Testis (tissue), 5 donors: ENCODE data around the gene HNRNPA0. TPM values are rescaled to one million over a fixed set of nuclear protein-coding genes. Genes with fewer than 3 reads are reported as not detected.

Experiments
- DNase-seq: peaks from one replicate; pipeline ENCODE4 v3.0.0-alpha.2; 2019
- H3K27ac ChIP-seq, 2 donors: fragments of 200-600 bp; sonication (generic); one replicate each; pipeline ENCODE4 v1.5.1; 2019
- H3K27me3 ChIP-seq: fragments of 200-600 bp; sonication (generic); one replicate; pipeline ENCODE4 v1.5.1; 2019
- H3K36me3 ChIP-seq: fragments of 200-600 bp; sonication (generic); one replicate; pipeline ENCODE4 v1.5.1; 2017; ENCODE audit warnings: low read depth; ENCODE audit errors: missing control alignments
- H3K4me1 ChIP-seq: fragments of 200-600 bp; sonication (generic); one replicate; pipeline ENCODE4 v1.5.1; 2019
- H3K4me3 ChIP-seq, 2 donors: fragments of 200-600 bp; sonication (generic); one replicate each; pipeline ENCODE4 v1.5.1; 2017 to 2019
- H3K9me3 ChIP-seq: fragments of 200-600 bp; sonication (generic); one replicate; pipeline ENCODE4 v1.5.1; 2017
- POLR2A ChIP-seq: fragments of 450-650 bp; IDR thresholded peaks from one replicate; pipeline ENCODE4 v1.6.1; 2017; ENCODE audit warnings: antibody characterized with exemption, mild to moderate bottlenecking, moderate library complexity
- WGBS, 2 donors: methylation state at CpG; one replicate each; pipeline ENCODE4 v1.1.5; 2018; 5-methylcytosine and 5-hydroxymethylcytosine counted together
- intact Hi-C: fragments of 100-400 bp; cut with DNase I; formaldehyde crosslinking; loops from one replicate; pipeline ENCODE4 v1.15.1; 2023; ENCODE audit warnings: low total_unique reads
- long read RNA-seq, 2 donors: transcript quantifications; one replicate each; lab custom pipeline, GENCODE V29; 2026
- polyA plus RNA-seq: library from polyadenylated mRNA; stranded (reverse); fragments of 350-450 nt; fragmentation: Illumina TruSeq; extraction: RNeasy Lipid Tissue Mini Kit (QIAGEN cat#74804); gene quantifications from one replicate; pipeline ENCODE4 v1.2.3, GENCODE V29; 2014; ENCODE audit warnings: low read depth, low replicate concordance; ENCODE audit not compliant: insufficient read depth
- total RNA-seq, 2 donors: library from RNA; depleted of rRNA; stranded (reverse); fragments of >200 nt; gene quantifications; one replicate each; pipeline ENCODE4 v1.2.3, GENCODE V29; 2016
- TF ChIP-seq, protein P1 (sequence below), 3 experiments: fragments of 450-650 bp in 2 of 3; fragments of 200-600 bp in 1 of 3; sonication (generic) in 1 of 3; IDR thresholded peaks; one replicate each; pipeline ENCODE4 v1.5.1; 2016 to 2019; ENCODE audit warnings: antibody characterized with exemption in 3 of 3, mild to moderate bottlenecking in 2 of 3, moderate library complexity in 1 of 3

Gene HNRNPA0
- total RNA-seq = 10 to 100 TPM; 22.7 to 22.8 TPM
- 34.0 TPM for polyA plus RNA-seq
- long read RNA-seq, donor 1, full-length matches to known transcripts = 483 of 483 reads
- long read RNA-seq, donor 1, partial matches to known transcripts = 0 of 483 reads
- long read RNA-seq, donor 1, other reads (novel, unspliced or antisense) = 0 of 483 reads
- long read RNA-seq, donor 2, full-length matches to known transcripts = 227 of 227 reads
- long read RNA-seq, donor 2, partial matches to known transcripts = 0 of 227 reads
- long read RNA-seq, donor 2, other reads (novel, unspliced or antisense) = 0 of 227 reads

DNA sequence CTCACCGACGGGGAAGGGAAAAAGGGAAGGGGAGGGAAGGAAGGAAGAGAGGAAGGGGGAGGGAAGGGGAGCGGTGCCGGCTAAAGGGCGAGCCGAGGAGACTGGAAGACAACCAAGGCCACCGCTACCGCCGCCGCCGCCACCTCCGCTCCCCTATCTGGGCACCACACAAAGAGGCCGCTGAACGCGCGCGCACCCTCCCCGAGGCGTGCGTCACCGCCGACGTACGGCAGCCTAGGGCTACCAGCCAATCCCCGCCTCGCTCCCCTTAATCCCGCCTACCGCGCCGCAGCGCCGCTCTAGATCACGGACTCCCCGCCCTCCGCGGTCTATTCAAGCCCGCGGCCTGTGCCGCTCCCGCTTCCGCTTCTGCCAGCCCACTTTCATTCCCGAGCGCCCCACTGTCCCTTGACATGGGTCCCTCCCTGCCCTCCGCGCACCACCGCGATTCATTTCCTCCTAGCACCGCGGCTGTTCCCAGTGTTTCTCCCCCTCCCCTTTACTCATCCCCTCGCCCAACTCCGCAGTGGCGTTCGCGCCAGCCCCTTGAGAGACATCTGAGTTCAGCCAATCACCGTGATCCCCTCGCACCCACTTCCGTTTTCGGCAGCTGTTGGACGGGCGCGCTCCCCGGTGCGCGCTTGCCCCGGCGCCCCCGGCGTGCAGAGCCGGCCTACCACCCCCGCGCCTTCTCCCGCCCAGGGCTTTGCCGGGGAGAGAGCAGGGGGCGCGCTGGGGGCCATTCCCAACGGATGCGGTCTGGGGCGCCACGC lies at the start of gene HNRNPA0:
HNRNPA0 (minus strand) TSS at position 176 of the 773 bp plus-strand sequence. CDS start 297 bp downstream, outside the sequence.
- Histone ChIP-seq H3K4me3 (peak within 1 kb of the TSS; percentile 93 to 96), H3K4me1 (peaks cover 12% of the 10 kb centered on the region), H3K27ac (peak within 1 kb of the TSS; percentile 100), H3K9me3 (no peaks in the 10 kb centered on the region), H3K27me3 (no peaks in the 10 kb centered on the region), H3K36me3 (no peaks in the 10 kb centered on the region)
- intact Hi-C loops = no loop called here
- 0 to 1% methylated on average over 40 to 79 of the region's 79 CpGs for WGBS, 2 donors
- peak; percentile 97 for TF ChIP-seq POLR2A
- TF ChIP-seq, protein P1, sequence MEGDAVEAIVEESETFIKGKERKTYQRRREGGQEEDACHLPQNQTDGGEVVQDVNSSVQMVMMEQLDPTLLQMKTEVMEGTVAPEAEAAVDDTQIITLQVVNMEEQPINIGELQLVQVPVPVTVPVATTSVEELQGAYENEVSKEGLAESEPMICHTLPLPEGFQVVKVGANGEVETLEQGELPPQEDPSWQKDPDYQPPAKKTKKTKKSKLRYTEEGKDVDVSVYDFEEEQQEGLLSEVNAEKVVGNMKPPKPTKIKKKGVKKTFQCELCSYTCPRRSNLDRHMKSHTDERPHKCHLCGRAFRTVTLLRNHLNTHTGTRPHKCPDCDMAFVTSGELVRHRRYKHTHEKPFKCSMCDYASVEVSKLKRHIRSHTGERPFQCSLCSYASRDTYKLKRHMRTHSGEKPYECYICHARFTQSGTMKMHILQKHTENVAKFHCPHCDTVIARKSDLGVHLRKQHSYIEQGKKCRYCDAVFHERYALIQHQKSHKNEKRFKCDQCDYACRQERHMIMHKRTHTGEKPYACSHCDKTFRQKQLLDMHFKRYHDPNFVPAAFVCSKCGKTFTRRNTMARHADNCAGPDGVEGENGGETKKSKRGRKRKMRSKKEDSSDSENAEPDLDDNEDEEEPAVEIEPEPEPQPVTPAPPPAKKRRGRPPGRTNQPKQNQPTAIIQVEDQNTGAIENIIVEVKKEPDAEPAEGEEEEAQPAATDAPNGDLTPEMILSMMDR (IDR thresholded peaks at IDR 0.05) = peak in 2 of 3 experiments; percentile 6 to 8
- DNase-seq = peak; percentile 98

DNA sequence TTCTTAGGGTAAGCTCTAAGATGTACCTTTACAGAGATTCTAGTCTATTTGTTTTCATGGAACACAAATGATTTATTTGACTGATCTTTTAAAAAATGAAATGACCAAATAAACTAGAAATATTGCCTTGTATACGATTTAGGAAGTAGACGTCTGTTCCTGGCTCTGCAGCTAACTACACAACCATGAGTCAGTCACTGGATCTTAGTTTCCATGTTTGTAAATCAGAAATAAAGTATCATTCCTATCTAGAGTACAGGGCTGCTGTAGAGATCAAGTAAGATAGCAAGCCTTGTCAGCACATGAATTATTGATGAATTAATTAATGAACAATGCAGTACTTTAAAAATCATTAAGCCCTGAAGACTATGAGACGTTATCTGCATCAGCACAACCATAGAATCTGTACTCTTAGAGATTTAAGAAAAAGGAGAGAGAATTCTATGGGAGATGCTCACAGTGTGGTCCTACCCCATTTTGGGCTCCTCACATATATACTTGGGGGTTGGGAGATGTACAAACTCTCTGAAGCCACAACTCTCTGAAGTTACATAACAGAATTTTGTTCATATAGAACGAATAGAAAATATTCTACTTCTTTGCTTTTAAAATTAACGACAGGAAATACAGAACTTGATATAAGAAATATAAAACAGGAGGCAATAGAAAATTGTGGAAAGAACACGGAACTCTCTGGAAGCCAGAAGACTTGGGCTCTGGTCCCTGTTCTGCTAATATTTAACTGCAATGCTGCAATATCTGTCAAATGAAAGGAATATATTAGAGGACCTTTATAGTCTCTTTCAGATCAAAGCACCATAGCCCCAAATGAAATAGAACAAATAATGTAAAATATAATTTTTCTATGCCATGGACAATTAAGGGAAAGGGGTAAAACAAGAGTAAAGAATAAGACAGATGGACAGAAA lies 48.4 kb upstream of the HNRNPA0 start:
- no peaks in the 10 kb centered on the region for H3K36me3 ChIP-seq
- H3K27me3 ChIP-seq = no peaks in the 10 kb centered on the region
- no peaks in the 10 kb centered on the region for H3K9me3 ChIP-seq
- intact Hi-C loops = no loop called here
- H3K27ac ChIP-seq = no peak overlapping the region
- TF ChIP-seq, protein P1 (IDR thresholded peaks at IDR 0.05) = no peak
- no peak for TF ChIP-seq POLR2A
- H3K4me1 ChIP-seq = no peaks in the 10 kb centered on the region
- H3K4me3 ChIP-seq = no peak overlapping the region
- DNase-seq = no peak
- WGBS, 2 donors = 80 to 84% methylated on average over 6 of the region's 6 CpGs

DNA sequence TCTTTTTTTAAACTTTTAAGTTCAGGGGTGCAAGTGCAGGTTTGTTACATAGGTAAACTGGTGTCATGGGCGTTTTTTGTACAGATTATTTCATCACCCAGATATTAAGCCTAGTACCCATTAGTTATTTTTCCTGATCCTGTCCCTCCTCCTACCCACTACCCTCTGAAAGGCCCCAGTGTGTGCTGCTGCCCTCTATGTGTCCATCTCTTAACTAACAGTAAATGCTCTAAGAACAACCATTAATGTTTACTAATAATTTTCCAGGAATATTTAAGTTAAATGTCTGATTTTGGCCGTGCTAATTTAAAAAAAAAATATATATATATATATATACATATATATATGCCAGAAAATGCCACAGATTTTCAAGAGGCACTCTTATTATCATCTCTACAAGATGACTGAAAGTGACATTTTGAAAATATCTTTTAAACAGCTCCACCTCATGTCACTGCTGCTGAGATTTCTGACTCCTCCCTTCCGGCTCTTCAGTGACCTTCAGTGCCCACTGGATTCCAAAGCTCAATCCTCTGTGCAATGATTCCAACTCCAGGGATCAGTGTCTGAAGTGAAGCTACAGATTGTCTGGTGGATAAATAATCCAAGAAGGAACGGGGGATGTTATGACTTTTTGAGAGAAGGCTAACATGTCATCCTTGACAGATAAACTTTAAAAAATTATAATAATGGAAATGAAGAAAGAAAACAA lies 46.7 kb upstream of the HNRNPA0 start:
- H3K4me3 ChIP-seq = no peak overlapping the region
- no peaks in the 10 kb centered on the region for H3K4me1 ChIP-seq
- no peak for DNase-seq
- H3K27me3 ChIP-seq = no peaks in the 10 kb centered on the region
- WGBS, 2 donors = 72 to 76% methylated on average over 4 of the region's 4 CpGs
- TF ChIP-seq POLR2A = no peak
- TF ChIP-seq, protein P1 (IDR thresholded peaks at IDR 0.05) = no peak
- no peaks in the 10 kb centered on the region for H3K9me3 ChIP-seq
- no peaks in the 10 kb centered on the region for H3K36me3 ChIP-seq
- H3K27ac ChIP-seq = no peak overlapping the region
- intact Hi-C loops = no loop called here

DNA sequence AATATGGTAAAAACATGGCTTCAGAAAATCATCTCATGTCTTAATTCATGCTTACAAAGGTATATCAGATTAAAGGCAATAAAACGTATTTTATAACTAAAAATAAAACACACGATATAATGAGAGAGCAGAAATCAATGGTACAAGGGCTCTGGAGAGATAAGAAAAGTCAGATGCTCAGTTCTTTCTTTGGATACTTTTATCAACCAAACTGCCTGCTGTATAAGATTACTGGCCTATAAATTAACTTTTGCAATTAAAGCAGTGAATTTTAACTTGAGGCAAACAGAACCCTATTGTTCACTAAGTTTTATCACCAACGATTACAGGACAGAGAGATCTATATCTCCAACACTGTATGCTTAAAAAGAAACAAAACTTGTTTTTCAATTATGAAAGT lies 42.1 kb upstream of the HNRNPA0 start:
- Histone ChIP-seq H3K4me1 (no peaks in the 10 kb centered on the region), H3K27me3 (no peaks in the 10 kb centered on the region), H3K36me3 (no peaks in the 10 kb centered on the region), H3K4me3 (no peak overlapping the region), H3K27ac (no peak overlapping the region), H3K9me3 (no peaks in the 10 kb centered on the region)
- WGBS, 2 donors = 47 to 56% methylated on average over 3 of the region's 3 CpGs
- intact Hi-C loops = no loop called here
- TF ChIP-seq, protein P1 (IDR thresholded peaks at IDR 0.05) = no peak
- TF ChIP-seq POLR2A = no peak
- DNase-seq = no peak
